ENCODE results near the gene C3orf33.

The C3orf33 gene

GRCh38 chr3:155741603-155742002, 64.5 kb downstream of the C3orf33 start:
- peaks cover 54% of the 10 kb centered on the region for H3K27me3 Mint-ChIP-seq (ENCODE audit: low read depth)
- H3K9me3 Mint-ChIP-seq, result no peaks in the 10 kb centered on the region
- no peaks in the 10 kb centered on the region for H3K36me3 Mint-ChIP-seq (ENCODE audit: low read depth)
- H3K4me1 Mint-ChIP-seq, result peaks cover 37% of the 10 kb centered on the region
- no peak for TF ChIP-seq CTCF (IDR thresholded peaks at IDR 0.05; ENCODE audit: unreplicated experiment in 3 of 3)
- H3K27ac Mint-ChIP-seq, result peak overlapping the region in 2 of 3 experiments; percentile 52 to 86
- H3K4me3 Mint-ChIP-seq, result no peak overlapping the region

- Mint-ChIP-seq H3K27ac (peak overlapping the region; percentile 3 to 86 (median 52)), H3K36me3 (ENCODE audit: low read depth) (no peaks in the 10 kb centered on the region), H3K4me3 (peak overlapping the region in 2 of 3 experiments; percentile 0 to 2), H3K4me1 (peaks cover 35% of the 10 kb centered on the region), H3K27me3 (ENCODE audit: low read depth) (peaks cover 51% of the 10 kb centered on the region), H3K9me3 (no peaks in the 10 kb centered on the region)
- TF ChIP-seq CTCF (IDR thresholded peaks at IDR 0.05; ENCODE audit: unreplicated experiment in 3 of 3), result no peak
These were observed 65.0 kb downstream of the C3orf33 start for GRCh38 chr3:155741101-155741500.

- H3K27me3 Mint-ChIP-seq (ENCODE audit: low read depth), result peaks cover 34% of the 10 kb centered on the region
- peak in 1 of 3 experiments; percentile 25 for TF ChIP-seq CTCF (IDR thresholded peaks at IDR 0.05; ENCODE audit: unreplicated experiment in 3 of 3)
- peaks cover 29% of the 10 kb centered on the region for H3K4me1 Mint-ChIP-seq
- H3K4me3 Mint-ChIP-seq, result peak overlapping the region in 1 of 3 experiments; percentile 31
- peak overlapping the region; percentile 53 to 86 (median 85) for H3K27ac Mint-ChIP-seq
- H3K9me3 Mint-ChIP-seq, result no peaks in the 10 kb centered on the region
- H3K36me3 Mint-ChIP-seq (ENCODE audit: low read depth), result no peaks in the 10 kb centered on the region
These were observed 66.9 kb downstream of the C3orf33 start for GRCh38 chr3:155739154-155739553.

GRCh38 chr3:155738580-155739076, 67.5 kb downstream of the C3orf33 start:
- TF ChIP-seq CTCF (IDR thresholded peaks at IDR 0.05; ENCODE audit: unreplicated experiment in 3 of 3), result no peak
- Mint-ChIP-seq H3K4me1 (peaks cover 29% of the 10 kb centered on the region), H3K4me3 (no peak overlapping the region), H3K27ac (peak overlapping the region in 2 of 3 experiments; percentile 97 to 99), H3K27me3 (ENCODE audit: low read depth) (peaks cover 28% of the 10 kb centered on the region), H3K9me3 (no peaks in the 10 kb centered on the region), H3K36me3 (ENCODE audit: low read depth) (peaks cover 4% of the 10 kb centered on the region)

GRCh38 chr3:155737844-155738460, 68.1 kb downstream of the C3orf33 start:
- no peak for TF ChIP-seq CTCF (IDR thresholded peaks at IDR 0.05; ENCODE audit: unreplicated experiment in 3 of 3)
- Mint-ChIP-seq H3K4me1 (peaks cover 29% of the 10 kb centered on the region), H3K4me3 (peak overlapping the region; percentile 31 to 76 (median 49)), H3K36me3 (ENCODE audit: low read depth) (peaks cover 9% of the 10 kb centered on the region), H3K27ac (peak overlapping the region; percentile 96 to 99 (median 97)), H3K9me3 (no peaks in the 10 kb centered on the region), H3K27me3 (ENCODE audit: low read depth) (peaks cover 21% of the 10 kb centered on the region)

- H3K9me3 Mint-ChIP-seq, result no peaks in the 10 kb centered on the region
- TF ChIP-seq CTCF (IDR thresholded peaks at IDR 0.05; ENCODE audit: unreplicated experiment in 3 of 3), result no peak
- peak overlapping the region; percentile 71 to 85 (median 80) for H3K27ac Mint-ChIP-seq
- H3K27me3 Mint-ChIP-seq (ENCODE audit: low read depth), result peaks cover 14% of the 10 kb centered on the region
- H3K4me3 Mint-ChIP-seq, result no peak overlapping the region
- H3K36me3 Mint-ChIP-seq (ENCODE audit: low read depth), result peaks cover 9% of the 10 kb centered on the region
- peaks cover 23% of the 10 kb centered on the region for H3K4me1 Mint-ChIP-seq
These were observed 69.7 kb downstream of the C3orf33 start for GRCh38 chr3:155736381-155736780.
